ENCODE data around the gene DUOXA1. TPM values are rescaled to one million over a fixed set of nuclear protein-coding genes. Genes with fewer than 3 reads are reported as not detected.

The DUOXA1 gene
- total RNA-seq, 1 experiment from 2014 or later = not detected

- CTCF ChIA-PET = no interaction called here
Observed at GRCh38 chr15:45151998-45152828, 22.5 kb upstream of the DUOXA1 start.

GRCh38 chr15:45150997-45151396, 21.3 kb upstream of the DUOXA1 start:
- no peak for DNase-seq
- no peaks in the 10 kb centered on the region for H4K20me1 ChIP-seq (ENCODE audit: low read length)
- H3K36me3 ChIP-seq (ENCODE audit: low read depth, low read length) = no peaks in the 10 kb centered on the region
- no peaks in the 10 kb centered on the region for H3K9me2 ChIP-seq (replicated peaks; ENCODE audit: low read length)
- ChIA-PET POLR2A (ENCODE audit: unreplicated experiment) (interaction anchor here (0.6 kb wide), 1 partner anchor 137 kb away, joined by 3 read pairs; no protein-coding TSS in a partner anchor), CTCF (no interaction called here)
- no peaks in the 10 kb centered on the region for H3K79me2 ChIP-seq (ENCODE audit: low read length)
- TF ChIP-seq CTCF (conservative IDR thresholded peaks at IDR 0.05; ENCODE audit: low read depth, low read length) = no peak
- no peak for TF ChIP-seq EZH2phosphoT487 (IDR thresholded peaks at IDR 0.05; ENCODE audit: borderline replicate concordance, low read length)
- no peak for TF ChIP-seq EZH2 (IDR thresholded peaks at IDR 0.05; ENCODE audit: low read length, unreplicated experiment)
- H3K9ac ChIP-seq (ENCODE audit: low read length) = no peak overlapping the region
- H3K4me2 ChIP-seq (ENCODE audit: low read length) = no peak overlapping the region
- no peaks in the 10 kb centered on the region for H3K9me3 ChIP-seq (ENCODE audit: low read length)
- H3K4me3 ChIP-seq (ENCODE audit: low read length) = no peak overlapping the region
- H3K4me1 ChIP-seq (ENCODE audit: insufficient read depth, low read length) = peaks cover 18% of the 10 kb centered on the region
- H3K27me3 ChIP-seq (ENCODE audit: low read length) = no peaks in the 10 kb centered on the region
- H3F3A ChIP-seq (ENCODE audit: low read length, unreplicated experiment) = no peaks in the 10 kb centered on the region
- no peak overlapping the region for H2AFZ ChIP-seq (ENCODE audit: low read length)
- BruUV-seq (replicated peaks) = no TSS peak
- H3K27ac ChIP-seq (ENCODE audit: low read length) = no peak overlapping the region
- ATAC-seq = no peak
- intact Hi-C loops (cut with micrococcal nuclease) = no loop called here

More at GRCh38 chr15:45151998-45152828, 22.5 kb upstream of the DUOXA1 start:
- DNase-seq (no peak), ATAC-seq (no peak)
- Histone ChIP-seq H2AFZ (ENCODE audit: low read length) (no peak overlapping the region), H4K20me1 (ENCODE audit: low read length) (no peaks in the 10 kb centered on the region), H3K9me2 (replicated peaks; ENCODE audit: low read length) (no peaks in the 10 kb centered on the region), H3K79me2 (ENCODE audit: low read length) (no peaks in the 10 kb centered on the region), H3K4me1 (ENCODE audit: insufficient read depth, low read length) (peaks cover 18% of the 10 kb centered on the region), H3K9me3 (ENCODE audit: low read length) (no peaks in the 10 kb centered on the region), H3K9ac (ENCODE audit: low read length) (no peak overlapping the region), H3K27me3 (ENCODE audit: low read length) (no peaks in the 10 kb centered on the region), H3K4me2 (ENCODE audit: low read length) (no peak overlapping the region), H3K36me3 (ENCODE audit: low read depth, low read length) (no peaks in the 10 kb centered on the region), H3K27ac (ENCODE audit: low read length) (no peak overlapping the region), H3F3A (ENCODE audit: low read length, unreplicated experiment) (no peaks in the 10 kb centered on the region), H3K4me3 (ENCODE audit: low read length) (no peak overlapping the region)
- intact Hi-C loops (cut with micrococcal nuclease) = no loop called here
- no TSS peak for BruUV-seq (replicated peaks)
- no peak for TF ChIP-seq EZH2phosphoT487 (IDR thresholded peaks at IDR 0.05; ENCODE audit: borderline replicate concordance, low read length)
- TF ChIP-seq CTCF (conservative IDR thresholded peaks at IDR 0.05; ENCODE audit: low read depth, low read length) = no peak
- no peak for TF ChIP-seq EZH2 (IDR thresholded peaks at IDR 0.05; ENCODE audit: low read length, unreplicated experiment)
- POLR2A ChIA-PET (ENCODE audit: unreplicated experiment) = no interaction called here

GRCh38 chr15:45150481-45150880, 20.8 kb upstream of the DUOXA1 start:
- no peak overlapping the region for H3K27ac ChIP-seq (ENCODE audit: low read length)
- no peaks in the 10 kb centered on the region for H3K27me3 ChIP-seq (ENCODE audit: low read length)
- intact Hi-C loops (cut with micrococcal nuclease) = no loop called here
- no peak overlapping the region for H2AFZ ChIP-seq (ENCODE audit: low read length)
- CTCF ChIA-PET = no interaction called here
- BruUV-seq (replicated peaks) = no TSS peak
- H3K4me2 ChIP-seq (ENCODE audit: low read length) = no peak overlapping the region
- H3K4me1 ChIP-seq (ENCODE audit: insufficient read depth, low read length) = peaks cover 18% of the 10 kb centered on the region
- no peak for ATAC-seq
- H3K9me3 ChIP-seq (ENCODE audit: low read length) = no peaks in the 10 kb centered on the region
- H4K20me1 ChIP-seq (ENCODE audit: low read length) = no peaks in the 10 kb centered on the region
- POLR2A ChIA-PET (ENCODE audit: unreplicated experiment) = no interaction called here
- no peaks in the 10 kb centered on the region for H3K79me2 ChIP-seq (ENCODE audit: low read length)
- H3K4me3 ChIP-seq (ENCODE audit: low read length) = no peak overlapping the region
- DNase-seq = no peak
- no peak overlapping the region for H3K9ac ChIP-seq (ENCODE audit: low read length)
- no peaks in the 10 kb centered on the region for H3K9me2 ChIP-seq (replicated peaks; ENCODE audit: low read length)
- H3F3A ChIP-seq (ENCODE audit: low read length, unreplicated experiment) = no peaks in the 10 kb centered on the region
- H3K36me3 ChIP-seq (ENCODE audit: low read depth, low read length) = no peaks in the 10 kb centered on the region
- TF ChIP-seq EZH2 (IDR thresholded peaks at IDR 0.05; ENCODE audit: low read length, unreplicated experiment) = no peak
- TF ChIP-seq EZH2phosphoT487 (IDR thresholded peaks at IDR 0.05; ENCODE audit: borderline replicate concordance, low read length) = no peak
- TF ChIP-seq CTCF (conservative IDR thresholded peaks at IDR 0.05; ENCODE audit: low read depth, low read length) = no peak

Measured in PC-3 (cell line).